Upper lobe of left lung (tissue), 6 donors: ENCODE data around the gene AADAC. TPM values are rescaled to one million over a fixed set of nuclear protein-coding genes. Genes with fewer than 3 reads are reported as not detected.

Source experiments
- ATAC-seq, 2 donors: fragments of 200-7000 bp; cut with Tn5 transposase; one replicate each; pipeline ENCODE4 v1.9.1; 2022; ENCODE audit warnings: mild to moderate bottlenecking in 2 of 2, moderate library complexity in 2 of 2; ENCODE audit not compliant: low FRiP score in 2 of 2
- DNase-seq, 2 donors: peaks; one replicate each; pipeline ENCODE4 v3.0.0-alpha.2; 2019 to 2020
- H3K27ac ChIP-seq, 4 donors: fragments of 200-600 bp; sonication (generic); one replicate each; pipeline ENCODE4 v1.5.1; 2016 to 2019
- H3K27me3 ChIP-seq, 4 donors: fragments of 200-600 bp; sonication (generic); one replicate each; pipeline ENCODE4 v1.5.1; 2017 to 2019
- H3K36me3 ChIP-seq, 4 donors: fragments of 200-600 bp; sonication (generic); one replicate each; pipeline ENCODE4 v1.5.1; 2016 to 2019
- H3K4me1 ChIP-seq, 4 donors: fragments of 200-600 bp; sonication (generic); one replicate each; pipeline ENCODE4 v1.5.1; 2018 to 2019
- H3K4me3 ChIP-seq, 4 donors: fragments of 200-600 bp; sonication (generic); one replicate each; pipeline ENCODE4 v1.5.1; 2017 to 2019; ENCODE audit warnings: mild to moderate bottlenecking in 2 of 4, moderate library complexity in 1 of 4
- H3K9me3 ChIP-seq, 4 donors: fragments of 200-600 bp; sonication (generic); one replicate each; pipeline ENCODE4 v1.5.1; 2018 to 2019
- EP300 ChIP-seq, 4 donors: sonication (generic); formaldehyde crosslinking; IDR thresholded peaks; one replicate each; pipeline ENCODE4 v1.5.1; 2017; ENCODE audit warnings: antibody characterized with exemption in 4 of 4, control low read depth in 2 of 4
- POLR2A ChIP-seq, 4 donors: fragments of 450-650 bp; IDR thresholded peaks; one replicate each; pipeline ENCODE4 v1.5.1; 2016 to 2017; ENCODE audit warnings: antibody characterized with exemption in 4 of 4, mild to moderate bottlenecking in 2 of 4
- POLR2AphosphoS5 ChIP-seq, 2 donors: sonication (generic); formaldehyde crosslinking; IDR thresholded peaks; one replicate each; pipeline ENCODE4 v1.5.1; 2017; ENCODE audit warnings: antibody characterized with exemption in 2 of 2
- WGBS, 2 donors: methylation state at CpG; one replicate each; pipeline ENCODE4 v1.1.5; 2017 to 2018; 5-methylcytosine and 5-hydroxymethylcytosine counted together
- total RNA-seq, 6 donors: library from RNA; depleted of rRNA in 4 of 6; stranded (reverse); fragments of >200 nt in 4 of 6; gene quantifications; one replicate each; pipeline versions ENCODE4 v1.1.0 to v1.2.1, GENCODE V29; 2016 to 2021
- TF ChIP-seq, protein P1 (sequence below), 6 experiments: fragments of 450-650 bp in 4 of 6; fragments of 200-600 bp in 2 of 6; sonication (generic) in 2 of 6; IDR thresholded peaks; one replicate each; pipeline ENCODE4 v1.5.1; 2016 to 2019; ENCODE audit warnings: antibody characterized with exemption in 6 of 6
- donor health status: DM: no; HTN: no; CAD: no; lungs with moderate emphysema.
- donor health status: DM: no; HTN: yes; CAD: no; lungs with severe emphysema.

The AADAC gene
- total RNA-seq, 6 donors from 2014 or later, result 1.7 to 4.5 (median 3.5) TPM; not detected in 1

DNA sequence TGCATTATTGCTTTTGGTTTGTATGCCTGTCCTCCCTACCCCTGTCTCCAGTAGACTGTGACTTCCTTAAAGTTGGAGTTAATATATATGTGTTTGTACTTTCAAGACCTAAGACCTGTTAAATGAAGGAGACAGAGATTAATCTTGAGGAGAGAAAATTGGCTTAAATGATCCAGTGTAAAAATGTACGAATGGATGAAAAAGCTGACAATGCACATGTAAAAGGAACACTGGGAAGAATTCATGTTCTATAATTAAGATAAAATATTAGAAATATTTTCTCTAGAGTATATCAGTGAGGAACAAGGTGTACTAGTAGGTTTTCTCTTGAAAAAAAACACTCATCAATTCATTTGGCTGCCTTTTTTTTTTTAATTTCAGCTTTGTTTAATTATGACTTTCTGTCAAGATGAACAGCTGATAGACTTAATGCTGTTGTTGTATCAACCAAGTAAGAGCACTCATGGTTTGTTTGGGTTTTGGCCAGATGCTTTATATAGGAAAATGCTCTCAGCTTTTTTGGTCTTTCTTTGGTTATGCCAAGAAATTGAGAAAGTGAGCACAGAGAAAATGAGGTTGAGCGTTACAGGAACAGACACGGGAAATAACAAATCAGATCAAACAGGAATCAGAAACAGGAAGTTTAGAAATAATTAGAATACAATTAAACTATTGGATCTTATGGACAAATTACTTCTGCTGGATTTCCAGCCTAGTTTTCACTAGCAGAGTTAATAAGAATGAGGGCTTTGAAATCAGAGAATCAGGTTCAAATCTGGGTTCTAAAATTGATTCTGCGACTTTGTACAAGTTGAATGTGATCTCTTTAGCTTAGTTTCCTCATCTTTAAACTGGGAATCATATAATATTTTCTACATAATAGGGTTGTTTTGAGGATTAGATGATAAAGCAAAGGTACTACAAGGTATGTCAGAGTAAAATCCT, 38.3 kb upstream of the AADAC start:
- DNase-seq (no peak), ATAC-seq (no peak)
- no peak overlapping the region for H3K4me3 ChIP-seq
- TF ChIP-seq EP300 (IDR thresholded peaks at IDR 0.05) (no peak), POLR2AphosphoS5 (IDR thresholded peaks at IDR 0.05) (no peak), POLR2A (IDR thresholded peaks at IDR 0.05) (no peak)
- TF ChIP-seq, protein P1, sequence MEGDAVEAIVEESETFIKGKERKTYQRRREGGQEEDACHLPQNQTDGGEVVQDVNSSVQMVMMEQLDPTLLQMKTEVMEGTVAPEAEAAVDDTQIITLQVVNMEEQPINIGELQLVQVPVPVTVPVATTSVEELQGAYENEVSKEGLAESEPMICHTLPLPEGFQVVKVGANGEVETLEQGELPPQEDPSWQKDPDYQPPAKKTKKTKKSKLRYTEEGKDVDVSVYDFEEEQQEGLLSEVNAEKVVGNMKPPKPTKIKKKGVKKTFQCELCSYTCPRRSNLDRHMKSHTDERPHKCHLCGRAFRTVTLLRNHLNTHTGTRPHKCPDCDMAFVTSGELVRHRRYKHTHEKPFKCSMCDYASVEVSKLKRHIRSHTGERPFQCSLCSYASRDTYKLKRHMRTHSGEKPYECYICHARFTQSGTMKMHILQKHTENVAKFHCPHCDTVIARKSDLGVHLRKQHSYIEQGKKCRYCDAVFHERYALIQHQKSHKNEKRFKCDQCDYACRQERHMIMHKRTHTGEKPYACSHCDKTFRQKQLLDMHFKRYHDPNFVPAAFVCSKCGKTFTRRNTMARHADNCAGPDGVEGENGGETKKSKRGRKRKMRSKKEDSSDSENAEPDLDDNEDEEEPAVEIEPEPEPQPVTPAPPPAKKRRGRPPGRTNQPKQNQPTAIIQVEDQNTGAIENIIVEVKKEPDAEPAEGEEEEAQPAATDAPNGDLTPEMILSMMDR (IDR thresholded peaks at IDR 0.05), result no peak
- 54 to 55% methylated on average over 4 of the region's 4 CpGs for WGBS, 2 donors
- no peak overlapping the region for H3K27ac ChIP-seq
- H3K9me3 ChIP-seq, result no peaks in the 10 kb centered on the region
- H3K4me1 ChIP-seq, result peaks cover 9 to 13% (median 9%) of the 10 kb centered on the region in 4 donors
- H3K27me3 ChIP-seq, result no peaks in the 10 kb centered on the region
- H3K36me3 ChIP-seq, result no peaks in the 10 kb centered on the region

DNA sequence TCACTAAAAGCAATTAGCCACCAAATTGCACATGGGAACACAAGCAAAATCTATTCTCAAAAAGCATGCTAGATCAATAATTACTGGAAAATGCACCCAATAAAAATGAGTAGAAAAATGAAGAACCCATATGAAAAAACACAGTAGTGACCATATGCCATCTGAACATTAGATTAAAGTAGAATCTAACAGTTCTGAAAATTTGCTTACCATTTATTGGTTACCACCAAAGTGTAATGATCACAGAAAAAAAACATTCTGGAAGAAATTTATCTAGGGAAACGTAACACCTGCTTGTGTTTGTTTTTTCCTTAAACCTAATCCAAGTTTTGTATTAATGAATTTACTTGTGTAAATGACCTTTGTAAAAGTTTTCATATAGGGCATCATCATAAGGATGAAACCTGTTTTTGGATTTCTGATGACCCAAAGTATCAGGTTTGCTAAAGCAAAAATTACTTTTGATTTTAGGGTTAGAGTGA, 37.6 kb upstream of the AADAC start:
- ATAC-seq (no peak), DNase-seq (no peak)
- Histone ChIP-seq H3K27me3 (no peaks in the 10 kb centered on the region), H3K4me3 (no peak overlapping the region), H3K27ac (no peak overlapping the region), H3K4me1 (peaks cover 3 to 6% (median 4%) of the 10 kb centered on the region in 4 donors), H3K9me3 (no peaks in the 10 kb centered on the region), H3K36me3 (no peaks in the 10 kb centered on the region)
- WGBS, 2 donors, result 79 to 85% methylated on average over 1 of the region's 1 CpG
- TF ChIP-seq EP300 (IDR thresholded peaks at IDR 0.05), result no peak
- TF ChIP-seq POLR2A (IDR thresholded peaks at IDR 0.05), result no peak

DNA sequence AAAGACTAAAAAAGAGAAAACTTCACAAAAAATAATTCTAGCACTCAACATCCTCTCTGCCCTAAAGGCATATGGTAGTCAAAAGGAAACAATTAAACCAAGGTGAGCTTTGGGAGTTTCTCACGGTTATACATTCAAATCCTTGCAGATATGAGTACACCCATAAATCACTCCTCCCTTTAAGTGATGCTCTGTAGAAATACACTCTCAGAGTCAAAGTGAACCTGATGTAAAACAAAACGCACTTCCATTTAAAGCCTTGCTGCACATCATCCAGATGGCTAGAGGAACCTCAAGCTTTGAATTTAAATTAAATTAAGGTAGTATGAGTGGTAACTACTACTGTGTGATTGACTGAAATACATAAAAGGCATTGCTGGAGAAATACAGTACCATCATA, 36.0 kb upstream of the AADAC start:
- ATAC-seq (no peak), DNase-seq (no peak)
- TF ChIP-seq POLR2A (IDR thresholded peaks at IDR 0.05), result no peak
- Histone ChIP-seq H3K27ac (no peak overlapping the region), H3K4me3 (no peak overlapping the region), H3K27me3 (no peaks in the 10 kb centered on the region), H3K4me1 (peaks cover 0 to 5% (median 1%) of the 10 kb centered on the region in 4 donors), H3K36me3 (no peaks in the 10 kb centered on the region), H3K9me3 (no peaks in the 10 kb centered on the region)
- 88 to 95% methylated on average over 2 of the region's 2 CpGs for WGBS, 2 donors

DNA sequence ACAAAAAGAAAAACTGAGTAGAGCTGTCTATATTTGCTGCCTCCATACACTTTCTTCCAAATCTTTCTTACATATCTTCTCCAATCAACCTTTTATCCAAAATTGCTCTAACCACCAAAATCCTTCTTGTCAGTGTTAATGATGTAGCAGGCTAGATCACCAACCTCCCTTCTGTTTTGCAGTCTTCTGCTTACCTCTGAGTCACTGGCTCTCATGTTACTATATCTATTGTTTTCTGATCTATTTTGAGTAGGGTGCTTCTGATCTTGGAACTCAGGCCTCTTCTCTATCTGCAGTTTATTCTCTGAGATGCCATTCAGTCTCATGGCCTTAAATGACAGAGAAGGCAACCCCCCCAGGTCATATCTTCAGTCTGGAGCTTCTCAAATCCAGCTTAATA, 26.3 kb upstream of the AADAC start:
- no peaks in the 10 kb centered on the region for H3K4me1 ChIP-seq

DNA sequence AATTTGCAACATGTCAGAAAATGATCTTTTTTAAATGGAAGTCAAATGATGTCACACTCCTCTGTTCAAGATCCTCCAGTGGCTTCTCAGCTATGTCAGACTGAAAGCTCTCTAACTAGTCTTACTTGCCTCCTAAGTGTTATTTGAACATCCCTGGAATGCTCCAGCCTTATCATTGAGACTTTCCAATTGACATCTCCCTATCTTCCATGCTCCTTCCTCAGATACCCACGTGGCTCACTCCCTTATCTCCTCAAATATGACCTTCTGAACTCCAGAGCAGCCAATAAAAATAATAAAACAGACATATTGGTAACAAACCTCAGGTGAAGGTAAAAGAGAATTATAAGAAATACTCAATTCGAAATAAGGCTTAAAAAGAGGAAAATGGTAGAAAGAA, 25.5 kb upstream of the AADAC start:
- no peak for ATAC-seq
- Histone ChIP-seq H3K27ac (no peak overlapping the region), H3K4me3 (no peak overlapping the region), H3K27me3 (no peaks in the 10 kb centered on the region), H3K4me1 (no peaks in the 10 kb centered on the region), H3K36me3 (no peaks in the 10 kb centered on the region), H3K9me3 (no peaks in the 10 kb centered on the region)
- no peak for DNase-seq
- WGBS, 2 donors, result 64 to 79% methylated on average over 2 of the region's 2 CpGs
- no peak for TF ChIP-seq POLR2A (IDR thresholded peaks at IDR 0.05)
- TF ChIP-seq, protein P1 (IDR thresholded peaks at IDR 0.05), result no peak
- TF ChIP-seq EP300 (IDR thresholded peaks at IDR 0.05), result no peak
- no peak for TF ChIP-seq POLR2AphosphoS5 (IDR thresholded peaks at IDR 0.05)

More for the DNA sequence above, 26.3 kb upstream of the AADAC start:
- TF ChIP-seq EP300 (IDR thresholded peaks at IDR 0.05) (no peak), POLR2A (IDR thresholded peaks at IDR 0.05) (no peak), POLR2AphosphoS5 (IDR thresholded peaks at IDR 0.05) (no peak)
- TF ChIP-seq, protein P1 (IDR thresholded peaks at IDR 0.05), result no peak
- Histone ChIP-seq H3K9me3 (no peaks in the 10 kb centered on the region), H3K27ac (no peak overlapping the region), H3K4me3 (no peak overlapping the region), H3K27me3 (no peaks in the 10 kb centered on the region), H3K36me3 (no peaks in the 10 kb centered on the region)
- no peak for DNase-seq
- no peak for ATAC-seq
